Glomerular visceral epithelial cell (primary cell): Measurements from ENCODE around the gene ARL5A.
"Not testable (repeated sequence)": the region's sequence is repeated elsewhere in the genome, so short reads cannot be mapped to it uniquely, and the experiment has no call there.

Experiments used
- DNase-seq: peaks from one replicate; pipeline ENCODE4 v3.0.0-alpha.2; 2016; ENCODE audit errors: extremely low spot score

Gene ARL5A

GRCh38 chr2:151828143-151828889, at the start of gene ARL5A:
Gene ARL5A, minus strand, starts transcription at chr2:151828421. Its CDS starts 245 bp downstream, at chr2:151828176.
- DNase-seq = peak; percentile 98

GRCh38 chr2:151875631-151876030, 47.4 kb upstream of the ARL5A start:
- DNase-seq = not testable (repeated sequence)

- no peak for DNase-seq
Observed at GRCh38 chr2:151872463-151872862, 44.2 kb upstream of the ARL5A start.

GRCh38 chr2:151869291-151869690, 41.1 kb upstream of the ARL5A start:
- no peak for DNase-seq

- DNase-seq = peak; percentile 77
Observed at GRCh38 chr2:151862700-151863099, 34.5 kb upstream of the ARL5A start.

- peak; percentile 15 for DNase-seq
Observed at GRCh38 chr2:151861174-151861573, 33.0 kb upstream of the ARL5A start.

- no peak for DNase-seq
Observed at GRCh38 chr2:151860613-151861146, 32.5 kb upstream of the ARL5A start.

- no peak for DNase-seq
Observed at GRCh38 chr2:151860210-151860609, 32.0 kb upstream of the ARL5A start.

- peak; percentile 26 for DNase-seq
Observed at GRCh38 chr2:151857650-151858049, 29.4 kb upstream of the ARL5A start.

- DNase-seq = no peak
Observed at GRCh38 chr2:151855111-151855510, 26.9 kb upstream of the ARL5A start.

- DNase-seq = peak; percentile 39
Observed at GRCh38 chr2:151853070-151853758, 25.0 kb upstream of the ARL5A start.

GRCh38 chr2:151852260-151853069, 24.2 kb upstream of the ARL5A start:
- peak; percentile 44 for DNase-seq

- DNase-seq = peak; percentile 76
Observed at GRCh38 chr2:151851761-151852160, 23.5 kb upstream of the ARL5A start.

- no peak for DNase-seq
Observed at GRCh38 chr2:151849413-151850010, 21.3 kb upstream of the ARL5A start.

GRCh38 chr2:151845884-151846283, 17.7 kb upstream of the ARL5A start:
- DNase-seq = no peak

- no peak for DNase-seq
Observed at GRCh38 chr2:151845481-151845880, 17.3 kb upstream of the ARL5A start.

- DNase-seq = no peak
Observed at GRCh38 chr2:151844211-151844896, 16.1 kb upstream of the ARL5A start.

- DNase-seq = no peak
Observed at GRCh38 chr2:151843691-151844061, 15.5 kb upstream of the ARL5A start.

- DNase-seq = no peak
Observed at GRCh38 chr2:151842830-151843690, 14.8 kb upstream of the ARL5A start.

GRCh38 chr2:151841047-151841424, 12.8 kb upstream of the ARL5A start:
- no peak for DNase-seq
